Activated CD4-positive, CD25-positive, alpha-beta regulatory T cell (primary cell): Measurements from ENCODE around the gene LSAMP.

Experiments
- DNase-seq, 4 experiments: peaks; one replicate each; lab custom pipeline; 2025; lab: John Stamatoyannopoulos, UW

LSAMP gene

GRCh38 chr3:115947325-115947724 is 498.0 kb downstream of the LSAMP start:
- DNase-seq = no peak

- no peak for DNase-seq
These were observed 501.7 kb downstream of the LSAMP start for GRCh38 chr3:115943579-115943978.

GRCh38 chr3:115937054-115937453 is 508.2 kb downstream of the LSAMP start:
- DNase-seq = no peak

DNA sequence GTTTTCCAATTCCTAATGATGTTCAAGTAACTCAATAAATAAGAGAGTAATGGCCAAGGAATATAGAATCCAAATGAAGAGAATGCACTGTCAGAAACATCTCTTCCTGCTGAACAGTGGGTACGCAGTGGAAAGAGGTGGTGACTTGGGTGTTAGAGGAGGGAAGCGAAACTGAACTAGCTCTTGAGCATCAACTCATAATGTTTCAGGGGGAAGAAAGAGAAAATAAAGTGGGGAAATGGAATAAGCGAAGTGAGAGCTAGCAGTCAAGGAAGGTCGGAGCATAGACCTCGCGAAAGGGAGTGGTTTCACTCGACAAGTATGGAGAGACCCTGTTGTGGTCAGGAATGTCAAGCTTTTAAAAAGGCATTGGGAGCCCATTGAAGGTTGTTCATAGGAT is 512.5 kb downstream of the LSAMP start:
- DNase-seq = no peak

DNA sequence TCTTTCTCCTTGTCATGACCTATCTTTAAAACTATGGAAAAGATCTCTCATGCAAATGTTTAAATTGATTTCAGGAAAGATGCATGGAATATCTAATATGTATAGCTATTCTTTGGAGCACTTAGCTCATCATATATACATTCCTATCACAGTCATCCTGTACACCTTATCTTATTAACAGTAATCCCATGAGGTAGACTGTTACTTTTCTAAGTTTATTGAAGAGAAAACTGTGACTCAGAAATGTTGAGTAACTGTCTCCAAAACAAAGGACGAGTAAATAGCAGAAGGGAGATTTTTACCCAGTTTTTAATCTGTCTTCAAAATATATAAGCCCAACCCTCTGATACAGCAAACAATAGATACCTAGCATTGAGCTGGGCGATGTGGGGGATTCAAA is 513.7 kb downstream of the LSAMP start:
- no peak for DNase-seq

- no peak for DNase-seq
These were observed 514.4 kb downstream of the LSAMP start for GRCh38 chr3:115930922-115931321.

DNA sequence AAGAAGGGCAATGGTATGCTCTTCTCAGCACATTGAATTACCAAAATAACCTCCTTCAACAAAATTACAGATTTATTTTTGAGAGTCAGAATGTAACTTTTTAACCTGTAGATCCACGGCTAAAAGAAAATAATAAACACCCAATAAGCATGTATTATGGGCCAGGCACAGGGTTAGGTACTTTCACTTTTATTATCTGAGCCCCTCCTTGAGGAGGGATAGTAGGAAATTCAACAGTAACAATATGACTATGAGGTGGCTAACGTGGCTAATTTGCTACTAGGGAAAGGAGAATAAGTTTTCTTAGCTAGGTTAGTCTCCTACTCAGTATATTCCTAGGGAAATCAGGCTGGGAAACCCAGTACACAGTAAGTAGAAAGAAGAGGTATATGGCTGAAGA is 515.1 kb downstream of the LSAMP start:
- no peak for DNase-seq

GRCh38 chr3:115928376-115928775 is 516.9 kb downstream of the LSAMP start:
- DNase-seq = no peak

DNA sequence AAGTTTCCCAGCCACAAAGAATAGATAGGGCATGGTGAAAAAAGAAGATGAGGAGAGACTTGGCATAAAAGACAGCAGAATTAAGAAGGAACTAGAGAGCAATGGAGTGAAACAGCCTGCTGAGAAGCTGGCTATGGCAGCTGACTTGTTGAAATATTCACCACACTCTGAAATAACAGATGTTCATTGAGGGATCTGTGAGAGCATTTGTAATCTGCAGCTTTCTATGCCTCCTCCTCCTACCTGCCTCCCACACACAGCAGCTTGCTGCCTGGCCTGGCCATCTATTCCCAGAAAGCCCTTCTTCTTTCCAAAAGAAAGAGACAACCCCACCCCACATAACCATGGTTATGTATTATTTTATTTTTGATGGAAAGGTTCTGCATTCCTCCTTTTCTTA is 518.1 kb downstream of the LSAMP start:
- DNase-seq = no peak

- no peak for DNase-seq
These were observed 522.5 kb downstream of the LSAMP start for GRCh38 chr3:115922681-115923347.

GRCh38 chr3:115921711-115922110 is 523.6 kb downstream of the LSAMP start:
- no peak for DNase-seq

DNA sequence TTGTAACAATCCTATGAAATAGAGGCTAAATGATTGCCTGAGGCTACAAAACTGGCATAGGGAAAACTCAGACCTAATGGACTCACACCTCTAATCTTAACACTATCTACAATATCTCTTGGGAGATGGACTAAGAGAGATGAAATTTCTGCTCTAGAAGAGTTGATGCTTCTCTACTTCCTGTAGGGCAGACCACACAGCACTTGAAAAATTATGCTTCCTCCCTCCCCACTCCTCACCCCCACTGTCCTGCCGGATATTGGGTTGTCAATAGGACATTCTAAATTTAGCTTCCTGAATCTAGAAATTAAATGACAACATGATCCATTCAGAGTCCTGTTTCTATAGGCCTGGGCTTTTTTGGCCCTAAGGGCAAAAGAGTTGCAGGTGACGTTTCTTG is 526.4 kb downstream of the LSAMP start:
- no peak for DNase-seq

GRCh38 chr3:115916866-115917265 is 528.4 kb downstream of the LSAMP start:
- DNase-seq = no peak

GRCh38 chr3:115915061-115915460 is 530.2 kb downstream of the LSAMP start:
- no peak for DNase-seq

DNA sequence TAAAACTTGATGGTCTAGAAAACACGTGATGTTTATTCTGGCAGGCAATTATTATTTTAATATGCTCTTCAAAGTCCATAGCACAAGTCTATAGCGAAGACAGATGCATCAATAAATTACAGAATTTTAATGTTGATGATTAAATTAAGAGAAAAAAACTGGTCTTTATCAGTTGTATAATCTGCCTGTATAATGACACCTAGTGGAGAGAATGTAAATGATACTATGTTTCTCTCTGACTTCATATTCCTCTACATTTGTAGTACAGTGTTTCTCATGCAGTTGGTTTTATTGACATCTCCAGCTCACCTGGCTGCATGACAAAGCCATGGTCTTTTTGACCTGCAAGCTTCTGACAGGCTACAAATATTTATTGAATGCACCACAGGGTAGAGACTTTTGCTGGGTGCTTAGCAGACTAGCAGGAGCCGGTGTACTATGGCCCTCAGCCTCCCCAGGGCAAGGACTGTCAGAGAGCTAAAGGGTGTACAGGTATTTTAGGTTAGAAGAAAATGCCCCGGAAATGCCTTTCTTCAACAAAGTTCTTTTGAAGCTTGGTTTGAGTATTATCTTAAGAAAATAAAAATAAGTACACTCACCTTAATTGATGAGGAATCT is 532.1 kb downstream of the LSAMP start:
- no peak for DNase-seq

- DNase-seq = no peak
These were observed 532.9 kb downstream of the LSAMP start for GRCh38 chr3:115912372-115912771.

GRCh38 chr3:115905871-115906270 is 539.4 kb downstream of the LSAMP start:
- DNase-seq = no peak

- no peak for DNase-seq
These were observed 541.4 kb downstream of the LSAMP start for GRCh38 chr3:115903843-115904242.

DNA sequence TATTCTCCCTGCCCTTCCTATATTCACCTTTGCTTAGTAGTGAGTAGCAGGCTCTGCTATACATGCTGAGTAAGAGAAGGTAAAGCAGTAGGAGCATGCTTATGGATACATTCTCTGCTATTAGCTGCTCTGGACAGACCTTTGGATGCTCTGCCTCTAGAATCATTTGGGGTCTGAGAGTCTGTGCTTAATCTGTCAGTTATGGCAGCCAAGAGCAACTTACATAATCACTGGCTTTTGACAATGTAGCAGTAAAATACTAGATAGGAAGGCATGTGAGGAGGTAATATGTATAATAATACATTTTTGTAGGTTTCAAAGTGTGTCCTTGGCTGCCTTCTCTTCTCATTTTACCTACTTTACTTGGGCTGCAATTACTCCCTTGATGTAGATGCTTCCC is 544.3 kb downstream of the LSAMP start:
- DNase-seq = no peak

DNA sequence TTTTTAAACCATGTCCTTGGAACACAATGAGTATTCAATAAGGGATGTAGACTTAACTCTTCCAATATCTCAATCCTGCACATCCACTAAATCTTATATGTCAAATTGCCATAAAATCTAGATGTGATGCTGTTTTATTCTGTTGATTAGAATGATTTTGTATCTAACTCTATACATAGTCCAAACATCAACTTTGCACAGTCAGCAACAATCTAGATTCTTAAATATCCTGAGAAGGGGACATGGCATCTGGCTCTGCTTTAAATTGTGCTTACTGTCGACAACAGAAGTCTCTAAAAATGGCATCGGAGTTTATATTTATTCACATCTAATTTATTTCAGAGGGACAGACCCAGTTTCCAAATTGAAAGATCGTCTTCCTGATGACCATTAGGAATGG is 545.8 kb downstream of the LSAMP start:
- DNase-seq = no peak

DNA sequence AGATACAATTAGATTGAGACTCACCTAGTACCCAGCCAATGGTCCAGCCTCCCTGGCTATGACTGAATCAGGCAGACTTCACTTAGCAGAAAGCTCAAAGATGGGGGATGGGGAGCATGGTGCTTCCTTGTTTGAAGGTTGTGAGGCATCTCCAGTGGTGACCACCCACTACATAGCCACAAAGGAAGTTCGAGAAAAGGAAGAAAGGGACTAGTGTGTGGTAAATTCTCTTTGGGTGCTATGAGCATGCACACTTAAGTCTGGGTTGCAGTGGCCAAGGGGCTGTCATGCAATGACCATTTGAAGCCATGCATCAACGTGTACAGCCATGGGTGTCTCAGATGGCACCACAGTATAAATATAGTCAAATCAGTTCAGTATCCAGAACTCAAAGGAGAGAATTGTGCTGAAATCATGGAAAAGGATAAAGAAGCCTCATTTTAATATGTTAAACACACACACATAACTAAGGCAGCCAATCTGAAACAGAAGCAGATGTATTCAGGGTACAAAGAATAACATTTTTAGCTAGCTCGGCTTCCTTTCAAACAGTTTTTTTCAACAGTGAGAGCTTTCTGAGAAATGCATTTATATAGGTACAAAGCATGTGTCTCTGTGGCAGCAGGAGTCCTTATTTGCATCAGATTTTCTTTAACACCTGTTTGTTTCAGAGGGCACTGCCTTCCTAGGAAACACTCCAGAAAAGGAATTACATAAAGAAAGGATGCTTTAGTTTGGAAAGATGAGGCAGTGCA is 546.5 kb downstream of the LSAMP start:
- DNase-seq = no peak

- DNase-seq = no peak
These were observed 554.2 kb downstream of the LSAMP start for GRCh38 chr3:115891006-115891636.

DNA sequence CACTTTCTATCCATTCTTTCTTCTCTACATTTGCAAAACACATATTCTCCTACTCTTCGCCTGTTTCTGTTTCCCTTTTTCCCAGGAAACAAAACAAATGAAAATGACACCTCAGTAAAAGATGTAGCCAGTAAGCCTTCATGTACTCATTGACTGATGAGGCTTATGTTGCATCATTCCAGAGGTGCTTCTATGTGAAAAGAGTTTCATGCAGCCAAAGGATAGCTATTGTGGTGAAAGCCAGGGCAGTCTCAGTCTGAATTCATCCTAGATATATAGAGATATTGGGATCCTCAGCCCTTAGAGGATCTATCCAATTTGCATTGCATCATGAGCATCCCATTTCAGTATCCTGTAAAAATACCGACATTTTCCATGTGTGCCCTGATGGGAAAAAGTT is 554.7 kb downstream of the LSAMP start:
- no peak for DNase-seq
